A549 (cell line): ENCODE data around the gene PGAP1. TPM values are rescaled to one million over a fixed set of nuclear protein-coding genes. Genes with fewer than 3 reads are reported as not detected.
A peak's percentile ranks its signal among the peaks of the same experiment; 100 is the strongest.

Experiments used
- ATAC-seq, 2 experiments: fragments of 200-7000 bp in 1 of 2; fragments of >200 bp in 1 of 2; cut with Nextera tagmentation in 1 of 2; cut with Tn5 transposase in 1 of 2; 3 replicates each; pipeline versions ENCODE4 v1.8.0 to v1.9.1; 2018 to 2020; ENCODE audit warnings: mild to moderate bottlenecking in 1 of 2, moderate library complexity in 1 of 2
- CTCF ChIA-PET: fragments of 300-600 bp; sonication (Branson Sonifier 250); formaldehyde crosslinking; extraction: SDS; loops from one replicate; lab custom pipeline; 2021; ENCODE audit warnings: antibody characterized with exemption, inconsistent platforms; lab: Yijun Ruan, JAX
- POLR2A ChIA-PET: fragments of 350-600 bp; formaldehyde crosslinking; extraction: SDS; loops from one replicate; lab custom pipeline; 2021; ENCODE audit warnings: antibody characterized with exemption, inconsistent platforms; lab: Yijun Ruan, JAX
- DNase-seq, 2 experiments: peaks; one replicate each; pipeline versions ENCODE4 v3.0.0 to v3.0.0-alpha.2; 2011 to 2016; ENCODE audit warnings: low read depth in 1 of 2, low spot score in 1 of 2
- FAIRE-seq: peaks from 2 replicates; lab custom pipeline; 2011; peaks lifted over from hg19 to GRCh38; lab: Jason Lieb, UNC
- H3K27ac ChIP-seq, 2 experiments: fragments of >200 bp; sonication (Bioruptor Twin); formaldehyde crosslinking; 3 replicates each; pipeline ENCODE4 v1.5.1; 2016 to 2017
- H3K4me1 ChIP-seq: fragments of >200 bp; sonication (Bioruptor Twin); formaldehyde crosslinking; 3 replicates; pipeline ENCODE4 v1.6.1; 2016
- H3K4me2 ChIP-seq: fragments of >200 bp; sonication (Bioruptor Twin); formaldehyde crosslinking; 3 replicates; pipeline ENCODE4 v1.6.1; 2016
- H3K4me3 ChIP-seq: fragments of >200 bp; sonication (Bioruptor Twin); formaldehyde crosslinking; 3 replicates; pipeline ENCODE4 v1.5.1; 2016
- H3K9me3 ChIP-seq: fragments of >200 bp; sonication (Bioruptor Twin); formaldehyde crosslinking; 3 replicates; pipeline ENCODE4 v1.6.1; 2016
- ATOH8 ChIP-seq: fragments of 250-450 bp; sonication (Bioruptor Pico); IDR thresholded peaks from 2 replicates; pipeline ENCODE4 v1.5.0; 2020; ENCODE audit warnings: low read depth, mild to moderate bottlenecking, moderate library complexity
- CEBPB ChIP-seq, 2 experiments: fragments of >200 bp in 1 of 2; sonication (Bioruptor Twin) in 1 of 2; formaldehyde crosslinking in 1 of 2; IDR thresholded peaks; 2 replicates each; pipeline ENCODE4 v1.6.1; 2012 to 2016
- CTCF ChIP-seq: fragments of >200 bp; sonication (Bioruptor Twin); formaldehyde crosslinking; IDR thresholded peaks from 3 replicates; pipeline ENCODE4 v1.5.1; 2016
- EHF ChIP-seq: fragments of 250-450 bp; sonication (Bioruptor Pico); IDR thresholded peaks from 2 replicates; pipeline ENCODE4 v1.5.0; 2020; ENCODE audit warnings: mild to moderate bottlenecking
- ESRRA ChIP-seq: fragments of 150-350 bp; IDR thresholded peaks from 2 replicates; pipeline ENCODE4 v1.6.1; 2014; ENCODE audit warnings: mild to moderate bottlenecking, low read length, borderline replicate concordance
- FOXS1 ChIP-seq: fragments of 250-450 bp; sonication (Bioruptor Pico); IDR thresholded peaks from 2 replicates; pipeline ENCODE4 v1.5.0; 2020; ENCODE audit warnings: mild to moderate bottlenecking, moderate library complexity
- HES2 ChIP-seq: fragments of >200 bp; sonication (Bioruptor Twin); formaldehyde crosslinking; IDR thresholded peaks from 2 replicates; pipeline ENCODE4 v1.6.1; 2016
- HOXA7 ChIP-seq: fragments of 250-450 bp; sonication (Bioruptor Pico); IDR thresholded peaks from 2 replicates; pipeline ENCODE4 v1.5.0; 2020; ENCODE audit warnings: mild to moderate bottlenecking, moderate library complexity
- JUN ChIP-seq, 2 experiments: fragments of >200 bp; sonication (Bioruptor Twin); formaldehyde crosslinking; IDR thresholded peaks; 2 replicates in 1 of 2; 3 replicates in 1 of 2; pipeline ENCODE4 v1.6.1; 2016 to 2017
- JUNB ChIP-seq: fragments of >200 bp; sonication (Bioruptor Twin); formaldehyde crosslinking; IDR thresholded peaks from 2 replicates; pipeline ENCODE4 v1.6.1; 2016
- KDM1A ChIP-seq: fragments of 200-600 bp; sonication (generic); IDR thresholded peaks from 2 replicates; pipeline ENCODE4 v1.6.1; 2016; ENCODE audit warnings: low read depth, mild to moderate bottlenecking
- KDM5A ChIP-seq: fragments of 200-600 bp; sonication (generic); IDR thresholded peaks from 2 replicates; pipeline ENCODE4 v1.6.1; 2016; ENCODE audit warnings: antibody characterized with exemption, mild to moderate bottlenecking
- MAFK ChIP-seq: fragments of 450-650 bp; IDR thresholded peaks from 2 replicates; pipeline ENCODE4 v1.6.1; 2014; ENCODE audit not compliant: partially characterized antibody
- MAX ChIP-seq: IDR thresholded peaks from 2 replicates; pipeline ENCODE4 v1.6.1; 2012
- MAZ ChIP-seq: fragments of 150-350 bp; IDR thresholded peaks from 2 replicates; pipeline ENCODE4 v1.6.1; 2014; ENCODE audit warnings: antibody characterized with exemption, low read depth, low read length, borderline replicate concordance
- MYC ChIP-seq: IDR thresholded peaks from 2 replicates; pipeline ENCODE4 v1.6.1; 2012; ENCODE audit warnings: mild to moderate bottlenecking, inconsistent platforms, low read length, improper control_type of control experiment, borderline replicate concordance
- NPAS2 ChIP-seq: fragments of 250-450 bp; sonication (Bioruptor Pico); IDR thresholded peaks from 2 replicates; pipeline ENCODE4 v1.8.0; 2022; ENCODE audit warnings: mild to moderate bottlenecking, moderate library complexity, borderline replicate concordance
- PHF8 ChIP-seq: fragments of 200-600 bp; sonication (generic); IDR thresholded peaks from 2 replicates; pipeline ENCODE4 v1.6.1; 2016; ENCODE audit warnings: low read depth, mild to moderate bottlenecking, antibody characterized with exemption, moderate library complexity, borderline replicate concordance
- RAD21 ChIP-seq, 2 experiments: fragments of >200 bp in 1 of 2; sonication (Bioruptor Twin) in 1 of 2; formaldehyde crosslinking in 1 of 2; IDR thresholded peaks in 1 of 2; conservative IDR thresholded peaks in 1 of 2; 2 replicates in 1 of 2; 3 replicates in 1 of 2; pipeline ENCODE4 v1.6.1; 2012 to 2018; ENCODE audit warnings: inconsistent platforms in 1 of 2
- RARB ChIP-seq: fragments of 250-450 bp; sonication (Bioruptor Pico); IDR thresholded peaks from 2 replicates; pipeline ENCODE4 v1.8.0; 2021; ENCODE audit warnings: mild to moderate bottlenecking, moderate library complexity
- RCOR1 ChIP-seq: fragments of 150-350 bp; IDR thresholded peaks from 2 replicates; pipeline ENCODE4 v1.6.1; 2014; ENCODE audit warnings: antibody characterized with exemption, low read length, low read depth
- RNF2 ChIP-seq: fragments of 200-600 bp; sonication (generic); IDR thresholded peaks from 2 replicates; pipeline ENCODE4 v1.6.1; 2016; ENCODE audit warnings: low read depth, mild to moderate bottlenecking, antibody characterized with exemption, moderate library complexity, borderline replicate concordance
- SMC3 ChIP-seq: fragments of >200 bp; sonication (Bioruptor Twin); formaldehyde crosslinking; IDR thresholded peaks from 3 replicates; pipeline ENCODE4 v1.6.1; 2018; ENCODE audit warnings: inconsistent platforms
- TFCP2L1 ChIP-seq: fragments of 250-450 bp; sonication (Bioruptor Pico); IDR thresholded peaks from 2 replicates; pipeline ENCODE4 v1.5.0; 2021; ENCODE audit warnings: mild to moderate bottlenecking
- TP53 ChIP-seq: fragments of 250-450 bp; sonication (Bioruptor Pico); IDR thresholded peaks from 2 replicates; pipeline ENCODE4 v1.5.0; 2021; ENCODE audit warnings: mild to moderate bottlenecking, moderate library complexity
- ZFP36 ChIP-seq: fragments of 450-650 bp; IDR thresholded peaks from 2 replicates; pipeline ENCODE4 v1.6.1; 2014; ENCODE audit warnings: borderline replicate concordance; ENCODE audit not compliant: partially characterized antibody
- ZSCAN20 ChIP-seq: fragments of 250-450 bp; sonication (Bioruptor Pico); IDR thresholded peaks from 2 replicates; pipeline ENCODE4 v1.8.0; 2022; ENCODE audit warnings: mild to moderate bottlenecking, moderate library complexity
- WGBS: methylation state at CpG from one replicate; pipeline ENCODE4 v1.1.6; 2017; ENCODE audit errors: missing lambda C conversion rate; 5-methylcytosine and 5-hydroxymethylcytosine counted together
- polyA plus RNA-seq, 4 experiments: library from polyadenylated mRNA; depleted of rRNA in 3 of 4; stranded (reverse); fragments of >200 nt; fragmentation: RNase III in 1 of 4; extraction: RNeasy Plus Mini Kit Qiagen cat#74134 plus additional on column Dnase treatment in 1 of 4; gene quantifications; 2 replicates in 3 of 4; 3 replicates in 1 of 4; pipeline ENCODE4 v1.2.3, GENCODE V29; 2011 to 2017

PGAP1 gene
- polyA plus RNA-seq, 2 of the 4 experiments (the other 2 are of a cell fraction), result 3.5 to 9.3 TPM

- H3K4me1 ChIP-seq, result no peaks in the 10 kb centered on the region
- H3K4me2 ChIP-seq, result no peak overlapping the region
- WGBS, result 60% methylated on average over 1 of the region's 1 CpG
- CTCF ChIA-PET, result no interaction called here
- no peak overlapping the region for H3K4me3 ChIP-seq
- TF ChIP-seq MAX (no peak), ZFP36 (no peak), ATOH8 (CRISPR knock-in tag) (no peak), JUN (IDR thresholded peaks at IDR 0.05) (no peak), RNF2 (no peak), RARB (CRISPR knock-in tag) (no peak), KDM1A (no peak), MAZ (no peak), TP53 (no peak), RCOR1 (no peak), TFCP2L1 (CRISPR knock-in tag) (no peak), JUNB (no peak), KDM5A (no peak), EHF (CRISPR knock-in tag) (no peak), PHF8 (no peak), ESRRA (no peak), MYC (no peak)
- TF ChIP-seq, all 56 proteins: peak for 0
- POLR2A ChIA-PET, result no interaction called here
- DNase-seq (no peak), ATAC-seq (no peak), FAIRE-seq (no peak)
- Histone ChIP-seq H3K9me3 (no peaks in the 10 kb centered on the region), H3K27ac (no peak overlapping the region)
These were observed 75.4 kb downstream of the PGAP1 start for GRCh38 chr2:196851088-196851487.

- H3K9me3 ChIP-seq, result no peaks in the 10 kb centered on the region
- H3K4me2 ChIP-seq, result no peak overlapping the region
- peak; percentile 2 to 58 for DNase-seq
- TF ChIP-seq FOXS1 (CRISPR knock-in tag) (no peak), ZSCAN20 (CRISPR knock-in tag) (no peak), SMC3 (peak; percentile 66), CTCF (peak; percentile 56), RAD21 (conservative IDR thresholded peaks at IDR 0.05 in 1 of 2, IDR thresholded peaks at IDR 0.05 in 1 of 2) (peak; percentile 54 to 61; a peak in 4 of 5 replicates), NPAS2 (CRISPR knock-in tag) (no peak), CEBPB (IDR thresholded peaks at IDR 0.05) (0 out of 4 replicates have a peak, but pooled peaks of 1 of the 2 experiments have one; percentile 11)
- no peaks in the 10 kb centered on the region for H3K4me1 ChIP-seq
- CTCF ChIA-PET, result interaction anchor here (0.7 to 1.3 kb wide), 8 partner anchors 10 to 220 kb away, joined by 3 to 4 read pairs (median 3); no protein-coding TSS in a partner anchor
- ATAC-seq, result peak; percentile 98 to 99
- H3K4me3 ChIP-seq, result no peak overlapping the region
- no peak overlapping the region for H3K27ac ChIP-seq
- POLR2A ChIA-PET, result no interaction called here
- no peak for FAIRE-seq
These were observed 76.6 kb downstream of the PGAP1 start for GRCh38 chr2:196849895-196850294.

- no peak for FAIRE-seq
- no peaks in the 10 kb centered on the region for H3K4me1 ChIP-seq
- CTCF ChIA-PET, result no interaction called here
- H3K9me3 ChIP-seq, result no peaks in the 10 kb centered on the region
- no peak overlapping the region for H3K4me2 ChIP-seq
- TF ChIP-seq KDM5A (no peak), HOXA7 (CRISPR knock-in tag) (no peak), TFCP2L1 (CRISPR knock-in tag) (no peak), MAFK (no peak), HES2 (no peak)
- TF ChIP-seq, all 56 proteins: peak for 0
- Histone ChIP-seq H3K27ac (no peak overlapping the region), H3K4me3 (no peak overlapping the region)
- POLR2A ChIA-PET, result no interaction called here
- DNase-seq (no peak), ATAC-seq (no peak)
These were observed 80.2 kb downstream of the PGAP1 start for GRCh38 chr2:196846295-196846694.
